ENCODE results near the gene VSTM2B. TPM values are rescaled to one million over a fixed set of nuclear protein-coding genes. Genes with fewer than 3 reads are reported as not detected.

Gene VSTM2B
- total and polyA plus RNA-seq, 2 of the 13 experiments (the other 11 are each of a cell fraction or from before 2014, with no cell fraction given) = not detected

DNA sequence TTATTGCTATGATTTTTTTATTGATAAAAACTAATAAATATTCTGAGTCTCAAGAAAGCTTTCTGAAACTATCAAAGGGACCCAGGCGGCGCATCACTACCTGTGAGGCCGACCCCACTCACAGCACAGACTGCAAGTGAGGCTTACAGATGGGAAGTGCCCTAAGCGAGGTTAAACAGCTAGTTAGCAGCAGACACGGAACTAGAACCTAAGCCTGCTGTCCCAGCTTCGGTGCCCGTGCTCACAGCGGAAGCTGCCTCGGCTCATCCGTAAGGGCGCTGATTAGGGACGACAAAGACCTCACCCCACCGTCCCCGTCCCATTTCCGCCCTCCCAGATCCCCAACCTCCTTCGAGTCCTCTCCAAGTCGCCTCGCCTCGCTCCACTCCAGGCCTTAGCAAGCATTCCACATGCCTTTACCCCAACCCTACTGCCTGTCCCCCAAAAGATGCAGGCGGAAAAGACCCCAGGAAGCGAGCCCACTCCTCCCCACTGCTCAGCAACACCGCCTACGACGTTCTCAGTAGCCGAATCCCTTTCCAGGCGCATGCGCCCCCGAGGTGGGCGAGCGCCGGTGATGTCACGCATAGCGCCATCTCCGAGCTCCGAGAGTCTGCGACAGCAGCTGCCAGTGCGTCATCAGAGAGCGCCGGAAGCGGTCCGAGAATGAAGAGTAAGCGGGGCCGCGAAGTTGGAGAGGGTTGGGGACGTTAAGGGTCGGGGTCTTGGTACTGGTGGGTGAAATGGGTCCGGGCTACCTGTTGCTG is 80.0 kb downstream of the VSTM2B start, which contains the start of gene POP4 (continued):
- no peak for TF ChIP-seq HNRNPK (IDR thresholded peaks at IDR 0.05; ENCODE audit: low read depth, low read length, poor library complexity, severe bottlenecking)
- peak; percentile 25; the same call in 1 of the 2 replicates for TF ChIP-seq HOXD1 (CRISPR knock-in tag; IDR thresholded peaks at IDR 0.05)
- TF ChIP-seq CAMTA2 (CRISPR knock-in tag; IDR thresholded peaks at IDR 0.05; ENCODE audit: borderline replicate concordance) = no peak
- TF ChIP-seq, protein P1, sequence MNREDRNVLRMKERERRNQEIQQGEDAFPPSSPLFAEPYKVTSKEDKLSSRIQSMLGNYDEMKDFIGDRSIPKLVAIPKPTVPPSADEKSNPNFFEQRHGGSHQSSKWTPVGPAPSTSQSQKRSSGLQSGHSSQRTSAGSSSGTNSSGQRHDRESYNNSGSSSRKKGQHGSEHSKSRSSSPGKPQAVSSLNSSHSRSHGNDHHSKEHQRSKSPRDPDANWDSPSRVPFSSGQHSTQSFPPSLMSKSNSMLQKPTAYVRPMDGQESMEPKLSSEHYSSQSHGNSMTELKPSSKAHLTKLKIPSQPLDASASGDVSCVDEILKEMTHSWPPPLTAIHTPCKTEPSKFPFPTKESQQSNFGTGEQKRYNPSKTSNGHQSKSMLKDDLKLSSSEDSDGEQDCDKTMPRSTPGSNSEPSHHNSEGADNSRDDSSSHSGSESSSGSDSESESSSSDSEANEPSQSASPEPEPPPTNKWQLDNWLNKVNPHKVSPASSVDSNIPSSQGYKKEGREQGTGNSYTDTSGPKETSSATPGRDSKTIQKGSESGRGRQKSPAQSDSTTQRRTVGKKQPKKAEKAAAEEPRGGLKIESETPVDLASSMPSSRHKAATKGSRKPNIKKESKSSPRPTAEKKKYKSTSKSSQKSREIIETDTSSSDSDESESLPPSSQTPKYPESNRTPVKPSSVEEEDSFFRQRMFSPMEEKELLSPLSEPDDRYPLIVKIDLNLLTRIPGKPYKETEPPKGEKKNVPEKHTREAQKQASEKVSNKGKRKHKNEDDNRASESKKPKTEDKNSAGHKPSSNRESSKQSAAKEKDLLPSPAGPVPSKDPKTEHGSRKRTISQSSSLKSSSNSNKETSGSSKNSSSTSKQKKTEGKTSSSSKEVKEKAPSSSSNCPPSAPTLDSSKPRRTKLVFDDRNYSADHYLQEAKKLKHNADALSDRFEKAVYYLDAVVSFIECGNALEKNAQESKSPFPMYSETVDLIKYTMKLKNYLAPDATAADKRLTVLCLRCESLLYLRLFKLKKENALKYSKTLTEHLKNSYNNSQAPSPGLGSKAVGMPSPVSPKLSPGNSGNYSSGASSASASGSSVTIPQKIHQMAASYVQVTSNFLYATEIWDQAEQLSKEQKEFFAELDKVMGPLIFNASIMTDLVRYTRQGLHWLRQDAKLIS (CRISPR knock-in tag; IDR thresholded peaks at IDR 0.05) = no peak
- TF ChIP-seq, protein P2, sequence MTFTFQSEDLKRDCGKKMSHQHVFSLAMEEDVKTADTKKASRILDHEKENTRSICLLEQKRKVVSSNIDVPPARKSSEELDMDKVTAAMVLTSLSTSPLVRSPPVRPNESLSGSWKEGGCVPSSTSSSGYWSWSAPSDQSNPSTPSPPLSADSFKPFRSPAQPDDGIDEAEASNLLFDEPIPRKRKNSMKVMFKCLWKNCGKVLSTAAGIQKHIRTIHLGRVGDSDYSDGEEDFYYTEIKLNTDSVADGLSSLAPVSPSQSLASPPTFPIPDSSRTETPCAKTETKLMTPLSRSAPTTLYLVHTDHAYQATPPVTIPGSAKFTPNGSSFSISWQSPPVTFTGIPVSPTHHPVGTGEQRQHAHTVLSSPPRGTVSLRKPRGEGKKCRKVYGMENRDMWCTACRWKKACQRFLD (CRISPR knock-in tag; IDR thresholded peaks at IDR 0.05; ENCODE audit: borderline replicate concordance) = 0 out of 2 replicates have a peak, but pooled peaks have one; percentile 42
- TF ChIP-seq, protein P3, sequence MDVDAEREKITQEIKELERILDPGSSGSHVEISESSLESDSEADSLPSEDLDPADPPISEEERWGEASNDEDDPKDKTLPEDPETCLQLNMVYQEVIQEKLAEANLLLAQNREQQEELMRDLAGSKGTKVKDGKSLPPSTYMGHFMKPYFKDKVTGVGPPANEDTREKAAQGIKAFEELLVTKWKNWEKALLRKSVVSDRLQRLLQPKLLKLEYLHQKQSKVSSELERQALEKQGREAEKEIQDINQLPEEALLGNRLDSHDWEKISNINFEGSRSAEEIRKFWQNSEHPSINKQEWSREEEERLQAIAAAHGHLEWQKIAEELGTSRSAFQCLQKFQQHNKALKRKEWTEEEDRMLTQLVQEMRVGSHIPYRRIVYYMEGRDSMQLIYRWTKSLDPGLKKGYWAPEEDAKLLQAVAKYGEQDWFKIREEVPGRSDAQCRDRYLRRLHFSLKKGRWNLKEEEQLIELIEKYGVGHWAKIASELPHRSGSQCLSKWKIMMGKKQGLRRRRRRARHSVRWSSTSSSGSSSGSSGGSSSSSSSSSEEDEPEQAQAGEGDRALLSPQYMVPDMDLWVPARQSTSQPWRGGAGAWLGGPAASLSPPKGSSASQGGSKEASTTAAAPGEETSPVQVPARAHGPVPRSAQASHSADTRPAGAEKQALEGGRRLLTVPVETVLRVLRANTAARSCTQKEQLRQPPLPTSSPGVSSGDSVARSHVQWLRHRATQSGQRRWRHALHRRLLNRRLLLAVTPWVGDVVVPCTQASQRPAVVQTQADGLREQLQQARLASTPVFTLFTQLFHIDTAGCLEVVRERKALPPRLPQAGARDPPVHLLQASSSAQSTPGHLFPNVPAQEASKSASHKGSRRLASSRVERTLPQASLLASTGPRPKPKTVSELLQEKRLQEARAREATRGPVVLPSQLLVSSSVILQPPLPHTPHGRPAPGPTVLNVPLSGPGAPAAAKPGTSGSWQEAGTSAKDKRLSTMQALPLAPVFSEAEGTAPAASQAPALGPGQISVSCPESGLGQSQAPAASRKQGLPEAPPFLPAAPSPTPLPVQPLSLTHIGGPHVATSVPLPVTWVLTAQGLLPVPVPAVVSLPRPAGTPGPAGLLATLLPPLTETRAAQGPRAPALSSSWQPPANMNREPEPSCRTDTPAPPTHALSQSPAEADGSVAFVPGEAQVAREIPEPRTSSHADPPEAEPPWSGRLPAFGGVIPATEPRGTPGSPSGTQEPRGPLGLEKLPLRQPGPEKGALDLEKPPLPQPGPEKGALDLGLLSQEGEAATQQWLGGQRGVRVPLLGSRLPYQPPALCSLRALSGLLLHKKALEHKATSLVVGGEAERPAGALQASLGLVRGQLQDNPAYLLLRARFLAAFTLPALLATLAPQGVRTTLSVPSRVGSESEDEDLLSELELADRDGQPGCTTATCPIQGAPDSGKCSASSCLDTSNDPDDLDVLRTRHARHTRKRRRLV (CRISPR knock-in tag; IDR thresholded peaks at IDR 0.05) = no peak
- TF ChIP-seq ZC3H13 (CRISPR knock-in tag; IDR thresholded peaks at IDR 0.05) = peak; percentile 76; the same call in 1 of the 2 replicates
- TF ChIP-seq, protein P4, sequence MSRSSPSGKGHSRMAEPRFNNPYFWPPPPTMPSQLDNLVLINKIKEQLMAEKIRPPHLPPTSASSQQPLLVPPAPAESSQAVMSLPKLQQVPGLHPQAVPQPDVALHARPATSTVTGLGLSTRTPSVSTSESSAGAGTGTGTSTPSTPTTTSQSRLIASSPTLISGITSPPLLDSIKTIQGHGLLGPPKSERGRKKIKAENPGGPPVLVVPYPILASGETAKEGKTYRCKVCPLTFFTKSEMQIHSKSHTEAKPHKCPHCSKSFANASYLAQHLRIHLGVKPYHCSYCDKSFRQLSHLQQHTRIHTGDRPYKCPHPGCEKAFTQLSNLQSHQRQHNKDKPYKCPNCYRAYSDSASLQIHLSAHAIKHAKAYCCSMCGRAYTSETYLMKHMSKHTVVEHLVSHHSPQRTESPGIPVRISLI (CRISPR knock-in tag; IDR thresholded peaks at IDR 0.05; ENCODE audit: borderline replicate concordance) = peak; percentile 33; the same call in 1 of the 2 replicates
- peak; percentile 89 for TF ChIP-seq SRY (CRISPR knock-in tag; IDR thresholded peaks at IDR 0.05)
- TF ChIP-seq, protein P5, sequence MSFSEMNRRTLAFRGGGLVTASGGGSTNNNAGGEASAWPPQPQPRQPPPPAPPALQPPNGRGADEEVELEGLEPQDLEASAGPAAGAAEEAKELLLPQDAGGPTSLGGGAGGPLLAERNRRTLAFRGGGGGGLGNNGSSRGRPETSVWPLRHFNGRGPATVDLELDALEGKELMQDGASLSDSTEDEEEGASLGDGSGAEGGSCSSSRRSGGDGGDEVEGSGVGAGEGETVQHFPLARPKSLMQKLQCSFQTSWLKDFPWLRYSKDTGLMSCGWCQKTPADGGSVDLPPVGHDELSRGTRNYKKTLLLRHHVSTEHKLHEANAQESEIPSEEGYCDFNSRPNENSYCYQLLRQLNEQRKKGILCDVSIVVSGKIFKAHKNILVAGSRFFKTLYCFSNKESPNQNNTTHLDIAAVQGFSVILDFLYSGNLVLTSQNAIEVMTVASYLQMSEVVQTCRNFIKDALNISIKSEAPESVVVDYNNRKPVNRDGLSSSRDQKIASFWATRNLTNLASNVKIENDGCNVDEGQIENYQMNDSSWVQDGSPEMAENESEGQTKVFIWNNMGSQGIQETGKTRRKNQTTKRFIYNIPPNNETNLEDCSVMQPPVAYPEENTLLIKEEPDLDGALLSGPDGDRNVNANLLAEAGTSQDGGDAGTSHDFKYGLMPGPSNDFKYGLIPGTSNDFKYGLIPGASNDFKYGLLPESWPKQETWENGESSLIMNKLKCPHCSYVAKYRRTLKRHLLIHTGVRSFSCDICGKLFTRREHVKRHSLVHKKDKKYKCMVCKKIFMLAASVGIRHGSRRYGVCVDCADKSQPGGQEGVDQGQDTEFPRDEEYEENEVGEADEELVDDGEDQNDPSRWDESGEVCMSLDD (CRISPR knock-in tag; IDR thresholded peaks at IDR 0.05; ENCODE audit: borderline replicate concordance) = no peak
- TF ChIP-seq PHF21A (CRISPR knock-in tag; IDR thresholded peaks at IDR 0.05) = no peak
- TF ChIP-seq ZNF883 (CRISPR knock-in tag; IDR thresholded peaks at IDR 0.05; ENCODE audit: not compliant biosample characterization) = no peak
- 0 out of 2 replicates have a peak, but pooled peaks have one; percentile 22 for TF ChIP-seq MIER2 (CRISPR knock-in tag; IDR thresholded peaks at IDR 0.05)
